PC-3 (cell line): Measurements from ENCODE around the gene PLEKHM1. TPM values are rescaled to one million over a fixed set of nuclear protein-coding genes. Genes with fewer than 3 reads are reported as not detected.

ENCODE experiments used
- ATAC-seq: fragments of 200-7000 bp; cut with Tn5 transposase; 2 replicates; pipeline ENCODE4 v1.9.1; 2020; ENCODE audit warnings: mild to moderate bottlenecking, moderate library complexity
- BruUV-seq: library from RNA; stranded (reverse); fragments of 400-500 nt; replicated peaks from 2 replicates; lab custom pipeline; 2021; lab: Mats Ljungman, UMichigan
- CTCF ChIA-PET: fragments of 300-600 bp; sonication (Branson Sonifier 250); formaldehyde crosslinking; loops from one replicate; lab custom pipeline; 2022; ENCODE audit warnings: antibody characterized with exemption; lab: Charles Lee
- POLR2A ChIA-PET: fragments of 300-600 bp; sonication (Branson Sonifier 250); formaldehyde crosslinking; loops from one replicate; lab custom pipeline; 2022; ENCODE audit warnings: antibody characterized with exemption; ENCODE audit not compliant: unreplicated experiment; lab: Charles Lee
- DNase-seq: peaks from one replicate; pipeline ENCODE4 v3.0.0-alpha.2; 2015
- H2AFZ ChIP-seq: fragments of 300-600 bp; sonication (generic); 2 replicates; pipeline ENCODE4 v1.6.0; 2016; ENCODE audit warnings: antibody characterized with exemption, low read length
- H3F3A ChIP-seq: fragments of 300-600 bp; sonication (generic); one replicate; pipeline ENCODE4 v1.6.0; 2017; ENCODE audit warnings: antibody characterized with exemption, low read length, control low read depth, mild to moderate bottlenecking; ENCODE audit not compliant: unreplicated experiment
- H3K27ac ChIP-seq: fragments of 300-600 bp; sonication (generic); 2 replicates; pipeline ENCODE4 v1.5.1; 2016; ENCODE audit warnings: mild to moderate bottlenecking, low read length
- H3K27me3 ChIP-seq: fragments of 300-600 bp; sonication (generic); 2 replicates; pipeline ENCODE4 v1.6.1; 2016; ENCODE audit warnings: low read length, mixed read lengths
- H3K36me3 ChIP-seq: fragments of 300-600 bp; sonication (generic); 2 replicates; pipeline ENCODE4 v1.6.1; 2016; ENCODE audit warnings: low read depth, mixed run types, low read length, mixed read lengths
- H3K4me1 ChIP-seq: fragments of 300-600 bp; sonication (generic); 2 replicates; pipeline ENCODE4 v1.5.1; 2016; ENCODE audit warnings: low read length; ENCODE audit not compliant: insufficient read depth
- H3K4me2 ChIP-seq: fragments of 300-600 bp; sonication (generic); 2 replicates; pipeline ENCODE4 v1.6.0; 2016; ENCODE audit warnings: low read length
- H3K4me3 ChIP-seq: fragments of 300-600 bp; sonication (generic); 2 replicates; pipeline ENCODE4 v1.5.1; 2016; ENCODE audit warnings: mild to moderate bottlenecking, low read length, mixed read lengths
- H3K79me2 ChIP-seq: fragments of 300-600 bp; sonication (generic); 2 replicates; pipeline ENCODE4 v1.6.1; 2017; ENCODE audit warnings: low read length, mixed read lengths
- H3K9ac ChIP-seq: fragments of 300-600 bp; sonication (generic); 2 replicates; pipeline ENCODE4 v1.6.0; 2016; ENCODE audit warnings: mild to moderate bottlenecking, low read length
- H3K9me2 ChIP-seq: fragments of 300-600 bp; sonication (generic); replicated peaks from 2 replicates; pipeline ENCODE4 v1.6.1; 2016; ENCODE audit warnings: mixed run types, low read length, mixed read lengths
- H3K9me3 ChIP-seq: fragments of 300-600 bp; sonication (generic); 2 replicates; pipeline ENCODE4 v1.6.1; 2016; ENCODE audit warnings: low read length, mixed read lengths
- H4K20me1 ChIP-seq: fragments of 300-600 bp; sonication (generic); 2 replicates; pipeline ENCODE4 v1.6.1; 2016; ENCODE audit warnings: low read length, mixed read lengths
- EZH2 ChIP-seq: fragments of 300-600 bp; sonication (generic); IDR thresholded peaks from one replicate; pipeline ENCODE4 v1.6.1; 2017; ENCODE audit warnings: antibody characterized with exemption, mild to moderate bottlenecking, low read length; ENCODE audit not compliant: unreplicated experiment
- EZH2phosphoT487 ChIP-seq: fragments of 300-600 bp; sonication (generic); IDR thresholded peaks from 2 replicates; pipeline ENCODE4 v1.6.1; 2018; ENCODE audit warnings: mild to moderate bottlenecking, antibody characterized with exemption, low read length, borderline replicate concordance
- intact Hi-C: fragments of 100-400 bp; cut with micrococcal nuclease; formaldehyde crosslinking; loops from 2 replicates; pipeline ENCODE4 v1.9.0; 2023
- total RNA-seq: library from RNA; depleted of rRNA; stranded (reverse); fragments of >200 nt; gene quantifications from 2 replicates; pipeline ENCODE4 v1.2.3, GENCODE V29; 2014
- TF ChIP-seq, protein P1 (sequence below): fragments of 300-600 bp; sonication (generic); conservative IDR thresholded peaks from 2 replicates; pipeline ENCODE4 v1.5.1; 2017; ENCODE audit warnings: antibody characterized with exemption, low read depth, mild to moderate bottlenecking, low read length

Gene PLEKHM1
- total RNA-seq, 1 experiment from 2014 or later: 15.8 TPM

GRCh38 chr17:45409659-45410076 lies 80.9 kb downstream of the PLEKHM1 start:
- H3F3A ChIP-seq: no peaks in the 10 kb centered on the region
- no peak overlapping the region for H3K4me3 ChIP-seq
- no peak overlapping the region for H3K27ac ChIP-seq
- H3K9me2 ChIP-seq: no peaks in the 10 kb centered on the region
- ChIA-PET POLR2A (no interaction called here), CTCF (no interaction called here)
- intact Hi-C loops: no loop called here
- no peak for DNase-seq
- no peak overlapping the region for H3K4me2 ChIP-seq
- H3K9me3 ChIP-seq: no peaks in the 10 kb centered on the region
- no peak overlapping the region for H3K9ac ChIP-seq
- no TSS peak for BruUV-seq
- H3K36me3 ChIP-seq: peaks cover 12% of the 10 kb centered on the region
- no peak for ATAC-seq
- peaks cover 60% of the 10 kb centered on the region for H3K79me2 ChIP-seq
- peaks cover 35% of the 10 kb centered on the region for H4K20me1 ChIP-seq
- H2AFZ ChIP-seq: no peak overlapping the region
- H3K4me1 ChIP-seq: no peaks in the 10 kb centered on the region
- TF ChIP-seq, protein P1, sequence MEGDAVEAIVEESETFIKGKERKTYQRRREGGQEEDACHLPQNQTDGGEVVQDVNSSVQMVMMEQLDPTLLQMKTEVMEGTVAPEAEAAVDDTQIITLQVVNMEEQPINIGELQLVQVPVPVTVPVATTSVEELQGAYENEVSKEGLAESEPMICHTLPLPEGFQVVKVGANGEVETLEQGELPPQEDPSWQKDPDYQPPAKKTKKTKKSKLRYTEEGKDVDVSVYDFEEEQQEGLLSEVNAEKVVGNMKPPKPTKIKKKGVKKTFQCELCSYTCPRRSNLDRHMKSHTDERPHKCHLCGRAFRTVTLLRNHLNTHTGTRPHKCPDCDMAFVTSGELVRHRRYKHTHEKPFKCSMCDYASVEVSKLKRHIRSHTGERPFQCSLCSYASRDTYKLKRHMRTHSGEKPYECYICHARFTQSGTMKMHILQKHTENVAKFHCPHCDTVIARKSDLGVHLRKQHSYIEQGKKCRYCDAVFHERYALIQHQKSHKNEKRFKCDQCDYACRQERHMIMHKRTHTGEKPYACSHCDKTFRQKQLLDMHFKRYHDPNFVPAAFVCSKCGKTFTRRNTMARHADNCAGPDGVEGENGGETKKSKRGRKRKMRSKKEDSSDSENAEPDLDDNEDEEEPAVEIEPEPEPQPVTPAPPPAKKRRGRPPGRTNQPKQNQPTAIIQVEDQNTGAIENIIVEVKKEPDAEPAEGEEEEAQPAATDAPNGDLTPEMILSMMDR: no peak
- TF ChIP-seq EZH2: no peak
- no peak for TF ChIP-seq EZH2phosphoT487
- H3K27me3 ChIP-seq: no peaks in the 10 kb centered on the region

- Histone ChIP-seq H3K27me3 (no peaks in the 10 kb centered on the region), H3K36me3 (peaks cover 20% of the 10 kb centered on the region), H3K4me3 (no peak overlapping the region), H3K9ac (no peak overlapping the region), H2AFZ (no peak overlapping the region), H3F3A (no peaks in the 10 kb centered on the region), H3K79me2 (peaks cover 53% of the 10 kb centered on the region), H3K9me2 (no peaks in the 10 kb centered on the region), H3K4me2 (no peak overlapping the region), H3K27ac (no peak overlapping the region), H3K9me3 (no peaks in the 10 kb centered on the region), H3K4me1 (no peaks in the 10 kb centered on the region), H4K20me1 (peaks cover 37% of the 10 kb centered on the region)
- intact Hi-C loops: no loop called here
- TF ChIP-seq EZH2phosphoT487 (no peak), EZH2 (no peak)
- TF ChIP-seq, protein P1: no peak
- CTCF ChIA-PET: no interaction called here
- no peak for DNase-seq
- BruUV-seq: no TSS peak
- POLR2A ChIA-PET: no interaction called here
- ATAC-seq: no peak; the same call in 1 of the 2 replicates
Measured at GRCh38 chr17:45408611-45409421, 81.7 kb downstream of the PLEKHM1 start.

DNA sequence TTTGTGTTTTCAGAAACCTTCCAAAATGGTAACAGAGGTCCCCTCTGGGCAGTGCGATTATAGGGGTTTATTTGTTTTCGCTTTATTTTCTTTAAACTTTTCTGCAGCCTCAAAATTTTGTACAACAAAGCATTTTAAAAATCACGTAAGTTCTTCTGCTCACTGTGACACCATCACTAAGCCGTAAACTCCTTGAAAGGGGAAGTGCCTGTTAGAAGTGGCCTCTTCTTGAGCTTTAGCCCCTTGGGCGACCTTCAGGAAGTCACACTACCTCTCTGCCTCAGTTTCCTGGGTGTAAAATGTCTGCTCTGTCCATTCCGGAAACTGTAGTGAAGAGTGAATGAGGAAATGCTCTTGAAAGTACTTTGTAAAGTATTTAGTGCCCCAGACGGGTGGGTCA lies 84.4 kb downstream of the PLEKHM1 start:
- Histone ChIP-seq H3K4me3 (no peak overlapping the region), H2AFZ (no peak overlapping the region), H3K36me3 (peaks cover 38% of the 10 kb centered on the region), H3K9me3 (no peaks in the 10 kb centered on the region), H3K9ac (no peak overlapping the region), H4K20me1 (peaks cover 29% of the 10 kb centered on the region), H3K4me1 (no peaks in the 10 kb centered on the region), H3K9me2 (no peaks in the 10 kb centered on the region), H3F3A (no peaks in the 10 kb centered on the region), H3K27me3 (no peaks in the 10 kb centered on the region), H3K4me2 (no peak overlapping the region), H3K27ac (no peak overlapping the region), H3K79me2 (peaks cover 31% of the 10 kb centered on the region)
- TF ChIP-seq EZH2phosphoT487 (no peak), EZH2 (no peak)
- TF ChIP-seq, protein P1: no peak
- CTCF ChIA-PET: interaction anchor here (1.4 kb wide), 1 partner anchor 19 kb away, joined by 7 read pairs; no protein-coding TSS in a partner anchor
- no TSS peak for BruUV-seq
- POLR2A ChIA-PET: no interaction called here
- no peak for DNase-seq
- no peak for ATAC-seq
- intact Hi-C loops: no loop called here
